Measurements from ENCODE around the gene C1RL.

Gene C1RL

GRCh38 chr12:7091171-7091570, 17.8 kb downstream of the C1RL start:
- no peak for DNase-seq

- no peak for DNase-seq
These were observed 18.6 kb downstream of the C1RL start for GRCh38 chr12:7090222-7090998.

GRCh38 chr12:7089196-7089871, 19.7 kb downstream of the C1RL start:
- no peak for DNase-seq

- DNase-seq: no peak
These were observed 25.9 kb downstream of the C1RL start for GRCh38 chr12:7083125-7083524.

GRCh38 chr12:7081037-7081436, 28.0 kb downstream of the C1RL start:
- no peak for DNase-seq

GRCh38 chr12:7079826-7080125, 29.2 kb downstream of the C1RL start:
- no peak for DNase-seq

- no peak for DNase-seq
These were observed 30.9 kb downstream of the C1RL start for GRCh38 chr12:7078163-7078562.

GRCh38 chr12:7076493-7076892, 32.5 kb downstream of the C1RL start:
- DNase-seq: no peak

GRCh38 chr12:7075939-7076338, 33.1 kb downstream of the C1RL start:
- DNase-seq: no peak

GRCh38 chr12:7075518-7075917, 33.5 kb downstream of the C1RL start:
- DNase-seq: no peak

- DNase-seq: no peak
These were observed 35.1 kb downstream of the C1RL start for GRCh38 chr12:7073946-7074345.

GRCh38 chr12:7072554-7072953, 36.5 kb downstream of the C1RL start:
- no peak for DNase-seq

GRCh38 chr12:7072035-7072434, 37.0 kb downstream of the C1RL start:
- DNase-seq: no peak

- no peak for DNase-seq
These were observed 39.6 kb downstream of the C1RL start for GRCh38 chr12:7069386-7069785.

- DNase-seq: no peak
These were observed 40.0 kb downstream of the C1RL start for GRCh38 chr12:7068994-7069346.

GRCh38 chr12:7068240-7068993, 40.6 kb downstream of the C1RL start:
- no peak for DNase-seq

- no peak for DNase-seq
These were observed 41.9 kb downstream of the C1RL start for GRCh38 chr12:7067096-7067495.

GRCh38 chr12:7066596-7066995, 42.4 kb downstream of the C1RL start:
- DNase-seq: no peak

- no peak for DNase-seq
These were observed 43.9 kb downstream of the C1RL start for GRCh38 chr12:7065073-7065623.

GRCh38 chr12:7064516-7064915, 44.5 kb downstream of the C1RL start:
- no peak for DNase-seq

- DNase-seq: no peak
These were observed 47.4 kb downstream of the C1RL start for GRCh38 chr12:7061596-7061995.

- no peak for DNase-seq
These were observed 47.9 kb downstream of the C1RL start for GRCh38 chr12:7061138-7061537.

GRCh38 chr12:7060353-7060954, 48.6 kb downstream of the C1RL start, which contains the start of gene C1S:
Gene C1S (plus strand): TSS chr12:7060718. CDS start chr12:7061913, 1,195 bp downstream.
- no peak for DNase-seq

All from MV-4-11 (cell line).